ENCODE measurements around the gene CYP27A1. TPM values are rescaled to one million over a fixed set of nuclear protein-coding genes. Genes with fewer than 3 reads are reported as not detected.

The CYP27A1 gene
- 12.5 TPM for total RNA-seq
- long read RNA-seq, transcript CYP27A1-201 (9 exons, 2,286 nt) = major isoform, 13 of 16 reads
- long read RNA-seq, partial matches to known transcripts = 2 of 16 reads
- long read RNA-seq, other reads (novel, unspliced or antisense) = 1 of 16 reads

- intact Hi-C loops (cut with DNase I) = loop anchor here (5.0 kb wide), 1 partner anchor 70 kb away; the partner anchor contains the start of gene TTLL4
- ATAC-seq (peak; percentile 92), DNase-seq (ENCODE audit: missing footprints) (peak; percentile 78)
These were observed at the start of gene CYP27A1 for GRCh38 chr2:218781691-218782527. Gene CYP27A1, plus strand, starts transcription at chr2:218782147. Its CDS starts 36 bp downstream, at chr2:218782183.

- intact Hi-C loops (cut with DNase I) = no loop called here
- DNase-seq (ENCODE audit: missing footprints) (no peak), ATAC-seq (no peak)
These were observed 49.2 kb upstream of the CYP27A1 start for GRCh38 chr2:218732761-218733158.

DNA sequence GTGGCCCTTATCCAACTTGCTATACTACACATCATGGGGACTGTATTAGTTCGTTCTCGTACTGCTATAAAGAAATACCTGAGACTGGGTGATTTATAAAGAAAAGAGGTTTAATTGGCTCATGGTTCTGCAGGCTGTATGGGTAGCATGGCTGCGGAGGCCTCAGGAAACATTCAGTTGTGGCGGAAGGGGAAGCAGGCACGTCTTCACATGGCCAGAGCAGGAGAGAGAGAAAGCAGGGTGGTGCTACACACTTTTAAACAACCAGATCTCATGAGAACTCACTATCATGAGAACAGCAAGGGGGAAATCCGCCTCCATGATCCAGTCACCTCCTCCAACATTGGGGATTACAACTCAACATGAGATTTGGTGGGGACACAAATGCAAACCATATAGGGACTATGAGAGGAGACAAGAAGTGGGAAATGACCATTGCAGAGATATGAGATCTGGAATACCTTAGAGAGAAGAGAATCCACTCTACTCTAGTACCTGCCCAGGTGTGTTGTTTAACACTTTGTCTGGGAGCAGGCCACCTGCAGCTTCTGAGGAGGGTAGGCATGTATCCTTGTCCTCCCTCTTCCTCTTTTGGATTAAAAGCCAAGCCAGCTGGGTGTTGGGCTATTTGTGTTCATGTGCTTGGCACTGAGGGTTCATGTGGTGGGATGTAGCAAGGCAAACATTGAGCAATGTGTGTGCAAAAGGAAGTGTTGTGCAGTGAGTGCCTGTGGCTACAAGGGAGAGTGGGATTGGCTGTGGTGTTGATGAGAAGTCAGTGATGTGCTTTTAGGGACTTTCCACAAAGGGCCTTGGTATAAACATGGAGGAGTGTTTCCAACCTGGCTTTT lies 48.6 kb upstream of the CYP27A1 start:
- intact Hi-C loops (cut with DNase I) = no loop called here
- peak; percentile 50 for ATAC-seq

GRCh38 chr2:218734190-218734975 lies 47.6 kb upstream of the CYP27A1 start:
- DNase-seq (ENCODE audit: missing footprints) (no peak), ATAC-seq (no peak)

More for the DNA sequence above, 48.6 kb upstream of the CYP27A1 start:
- DNase-seq (ENCODE audit: missing footprints) = peak; percentile 66

GRCh38 chr2:218736531-218736930 lies 45.4 kb upstream of the CYP27A1 start:
- no peak for DNase-seq (ENCODE audit: missing footprints)
- intact Hi-C loops (cut with DNase I) = no loop called here
- no peak for ATAC-seq

More at GRCh38 chr2:218734190-218734975, 47.6 kb upstream of the CYP27A1 start:
- intact Hi-C loops (cut with DNase I) = no loop called here

- intact Hi-C loops (cut with DNase I) = no loop called here
- no peak for ATAC-seq
- DNase-seq (ENCODE audit: missing footprints) = no peak
These were observed 38.9 kb upstream of the CYP27A1 start for GRCh38 chr2:218743068-218743467.

GRCh38 chr2:218744615-218745014 lies 37.3 kb upstream of the CYP27A1 start:
- intact Hi-C loops (cut with DNase I) = no loop called here
- DNase-seq (ENCODE audit: missing footprints) = no peak
- ATAC-seq = no peak

DNA sequence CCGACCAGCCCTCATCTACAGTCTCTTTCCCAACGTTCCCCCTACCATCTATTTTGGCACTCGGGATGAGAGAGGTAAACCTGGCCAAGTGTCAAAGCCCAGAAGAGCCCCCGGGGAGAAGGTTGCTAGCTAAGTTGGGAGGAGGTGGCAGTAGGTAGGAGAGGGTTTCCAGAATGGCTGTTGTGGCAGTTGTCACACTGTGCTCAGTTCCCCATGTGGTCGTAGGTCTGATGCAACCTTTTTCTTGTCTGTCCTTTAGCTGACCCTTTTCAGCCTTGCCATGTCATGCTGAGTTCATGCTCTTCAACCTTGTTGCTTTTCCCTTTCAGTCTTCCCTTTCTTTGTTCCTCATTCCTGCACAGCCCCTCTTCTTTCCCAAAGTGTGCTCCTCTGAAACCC lies 36.8 kb upstream of the CYP27A1 start:
- DNase-seq (ENCODE audit: missing footprints) (no peak), ATAC-seq (peak; percentile 68)
- intact Hi-C loops (cut with DNase I) = no loop called here

DNA sequence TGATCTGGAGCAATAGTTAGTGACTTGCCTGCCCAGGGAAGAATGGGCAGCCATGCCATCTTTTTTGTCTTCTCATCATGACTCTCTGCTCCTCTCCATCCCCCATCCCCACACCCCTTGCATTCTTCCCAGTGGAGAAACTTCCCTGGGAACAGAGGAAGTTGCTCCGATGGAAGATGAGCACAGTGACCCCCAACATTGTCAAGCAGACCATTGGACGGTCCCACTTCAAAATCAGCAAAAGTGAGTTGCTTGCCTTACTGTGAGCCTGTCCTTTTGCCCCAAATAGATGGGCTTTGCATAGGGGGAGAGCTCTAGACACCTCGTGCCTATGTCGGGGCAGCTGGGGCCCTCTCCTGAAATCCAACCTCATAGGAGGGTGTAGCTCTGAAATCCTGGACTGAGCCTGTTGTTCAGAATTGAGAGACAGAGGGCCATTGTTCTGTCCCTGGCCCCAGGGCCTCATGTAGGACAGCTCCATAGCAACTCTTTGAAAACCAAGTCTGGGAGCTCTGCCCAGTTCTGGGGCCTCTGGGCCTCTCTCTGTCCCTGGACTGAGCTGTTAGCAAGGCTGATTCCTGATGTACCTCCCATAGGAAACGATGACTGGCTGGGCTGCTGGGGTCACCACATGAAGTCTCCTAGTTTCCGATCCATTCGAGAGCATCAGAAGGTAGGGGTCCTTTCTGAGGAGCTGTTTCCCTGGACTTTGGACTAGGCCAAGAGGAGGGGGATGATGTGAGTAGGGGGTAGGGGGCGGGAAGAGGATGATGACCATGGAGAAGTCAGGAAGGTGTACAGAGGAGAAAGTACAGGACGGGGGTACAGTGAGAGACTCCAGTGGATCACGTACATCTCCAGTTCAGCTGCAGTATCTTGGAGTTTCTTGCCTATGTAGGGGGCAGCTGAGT lies 36.1 kb upstream of the CYP27A1 start:
- intact Hi-C loops (cut with DNase I) = no loop called here
- DNase-seq (ENCODE audit: missing footprints) (peak; percentile 87), ATAC-seq (peak; percentile 98)

DNA sequence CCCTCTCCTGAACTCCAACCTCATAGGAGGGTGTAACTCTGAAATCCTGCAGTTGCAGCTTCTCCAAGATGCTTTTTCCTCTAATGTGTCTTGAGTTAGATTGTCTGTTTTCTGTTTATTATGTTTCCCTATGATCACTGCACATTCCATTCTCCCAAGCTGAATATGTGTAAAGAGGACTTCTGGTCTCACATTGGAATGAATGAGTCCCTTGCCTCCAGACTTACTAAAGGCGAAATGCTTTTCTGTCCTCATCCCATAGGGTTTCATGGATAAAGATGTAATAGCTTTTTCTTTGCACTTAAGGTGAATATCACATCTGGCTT lies 35.5 kb upstream of the CYP27A1 start:
- ATAC-seq (no peak), DNase-seq (ENCODE audit: missing footprints) (no peak)
- intact Hi-C loops (cut with DNase I) = no loop called here

DNA sequence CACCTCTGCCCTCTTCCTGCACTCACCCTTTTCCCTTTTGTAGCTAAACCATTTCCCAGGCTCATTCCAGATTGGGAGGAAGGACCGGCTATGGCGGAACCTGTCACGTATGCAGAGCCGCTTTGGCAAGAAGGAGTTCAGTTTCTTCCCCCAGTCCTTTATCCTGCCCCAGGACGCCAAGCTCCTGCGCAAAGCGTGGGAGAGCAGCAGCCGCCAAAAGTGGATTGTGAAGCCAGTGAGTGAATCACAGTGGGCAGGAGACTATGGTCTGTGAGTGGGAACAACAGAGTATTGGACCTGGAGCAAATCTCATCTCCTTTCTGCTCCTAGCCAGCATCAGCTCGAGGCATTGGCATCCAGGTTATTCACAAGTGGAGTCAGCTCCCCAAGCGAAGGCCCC lies 35.0 kb upstream of the CYP27A1 start:
- ATAC-seq = peak; percentile 23

GRCh38 chr2:218748741-218749441 lies 33.1 kb upstream of the CYP27A1 start:
- ATAC-seq = no peak
- intact Hi-C loops (cut with DNase I) = no loop called here
- DNase-seq (ENCODE audit: missing footprints) = no peak

More for the DNA sequence above, 35.0 kb upstream of the CYP27A1 start:
- intact Hi-C loops (cut with DNase I) = no loop called here
- no peak for DNase-seq (ENCODE audit: missing footprints)

DNA sequence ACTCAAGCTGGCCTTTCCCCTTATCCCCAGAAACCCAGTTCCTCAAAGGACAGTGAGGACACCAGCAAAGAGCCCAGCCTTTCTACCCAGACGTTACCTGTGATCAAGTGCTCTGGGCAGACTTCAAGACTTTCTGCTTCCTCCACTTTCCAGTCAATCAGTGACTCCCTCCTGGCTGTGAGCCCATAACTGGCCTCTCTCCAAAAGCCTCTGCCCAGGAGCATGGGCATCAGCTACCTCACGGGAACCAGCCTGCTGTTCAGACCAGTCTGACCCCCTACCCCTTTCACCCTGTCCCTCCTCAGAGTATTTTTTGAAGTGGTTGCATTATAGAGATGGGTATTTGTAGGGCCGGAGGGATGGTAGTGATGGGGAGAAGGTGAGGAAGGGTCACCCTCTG lies 27.7 kb upstream of the CYP27A1 start:
- intact Hi-C loops (cut with DNase I) = no loop called here
- no peak for ATAC-seq
- no peak for DNase-seq (ENCODE audit: missing footprints)

GRCh38 chr2:218754781-218755180 lies 27.2 kb upstream of the CYP27A1 start:
- ATAC-seq (no peak), DNase-seq (ENCODE audit: missing footprints) (no peak)
- intact Hi-C loops (cut with DNase I) = no loop called here

- ATAC-seq (no peak), DNase-seq (ENCODE audit: missing footprints) (no peak)
- intact Hi-C loops (cut with DNase I) = no loop called here
These were observed 26.8 kb upstream of the CYP27A1 start for GRCh38 chr2:218755198-218755566.

- ATAC-seq = no peak
- intact Hi-C loops (cut with DNase I) = no loop called here
These were observed 26.2 kb upstream of the CYP27A1 start for GRCh38 chr2:218755567-218756404.

More at GRCh38 chr2:218755567-218756404, 26.2 kb upstream of the CYP27A1 start:
- DNase-seq (ENCODE audit: missing footprints) = no peak

Data from Right ventricle myocardium inferior (tissue), 1 donor.